Body of pancreas (tissue), 4 donors: ENCODE results near the gene SMPDL3A. TPM values are rescaled to one million over a fixed set of nuclear protein-coding genes. Genes with fewer than 3 reads are reported as not detected.

ENCODE experiments used
- ATAC-seq: fragments of 150-250 bp; one replicate; pipeline ENCODE4 v1.9.1; 2016
- DNase-seq, 4 donors: peaks; one replicate each; pipeline ENCODE4 v3.0.0-alpha.2; 2019
- H3K27ac ChIP-seq, 4 donors: fragments of 200-600 bp; sonication (generic); 1 replicate in 3 of 4; 2 replicates in 1 of 4; pipeline versions ENCODE4 v1.5.1 to v1.6.1; 2016 to 2019; ENCODE audit warnings: mild to moderate bottlenecking in 1 of 4, mixed read lengths in 1 of 4, moderate library complexity in 1 of 4
- H3K27me3 ChIP-seq, 2 donors: fragments of 200-600 bp; sonication (generic); one replicate each; pipeline ENCODE4 v1.6.0; 2016; ENCODE audit warnings: mild to moderate bottlenecking in 1 of 2
- H3K36me3 ChIP-seq, 2 donors: fragments of 200-600 bp; sonication (generic); replicated peaks in 1 of 2; 2 replicates each; pipeline ENCODE4 v1.5.1; 2016; ENCODE audit warnings: low read depth in 2 of 2; ENCODE audit not compliant: insufficient read depth in 1 of 2
- H3K4me1 ChIP-seq: fragments of 200-600 bp; sonication (generic); one replicate; pipeline ENCODE4 v1.6.0; 2016
- H3K4me3 ChIP-seq, 2 donors: fragments of 200-600 bp; sonication (generic); 1 replicate in 1 of 2; 2 replicates in 1 of 2; pipeline ENCODE4 v1.5.1; 2016 to 2019
- H3K9me3 ChIP-seq, 3 donors: fragments of 200-600 bp; sonication (generic); 1 replicate in 2 of 3; 2 replicates in 1 of 3; pipeline ENCODE4 v1.5.1; 2016
- CTCF ChIP-seq, 7 experiments: fragments of 450-650 bp in 4 of 7; fragments of 200-600 bp in 3 of 7; sonication (generic) in 3 of 7; IDR thresholded peaks; one replicate each; pipeline ENCODE4 v1.5.1; 2016 to 2019; ENCODE audit warnings: antibody characterized with exemption in 7 of 7
- POLR2A ChIP-seq, 3 donors: fragments of 450-650 bp; IDR thresholded peaks; one replicate each; pipeline ENCODE4 v1.6.1; 2016; ENCODE audit warnings: antibody characterized with exemption in 3 of 3, mild to moderate bottlenecking in 2 of 3
- WGBS, 2 donors: methylation state at CpG; one replicate each; pipeline ENCODE4 v1.1.5; 2017; 5-methylcytosine and 5-hydroxymethylcytosine counted together
- intact Hi-C: fragments of 100-400 bp; cut with DNase I; formaldehyde crosslinking; loops from one replicate; pipeline ENCODE4 v1.15.1; 2023
- total RNA-seq, 2 donors: library from RNA; depleted of rRNA; stranded (reverse); fragments of >200 nt; gene quantifications; one replicate each; pipeline ENCODE4 v1.1.0, GENCODE V29; 2016

Gene SMPDL3A
- total RNA-seq, 2 donors from 2014 or later, result 11.5 to 21.3 TPM

GRCh38 chr6:122801397-122801796, 12.3 kb downstream of the SMPDL3A start:
- H3K27ac ChIP-seq, result no peak overlapping the region
- no peak overlapping the region for H3K4me3 ChIP-seq
- H3K27me3 ChIP-seq, result no peaks in the 10 kb centered on the region
- H3K9me3 ChIP-seq, result no peaks in the 10 kb centered on the region
- TF ChIP-seq POLR2A (IDR thresholded peaks at IDR 0.05), result no peak
- no peak for TF ChIP-seq CTCF (IDR thresholded peaks at IDR 0.05)
- DNase-seq (no peak), ATAC-seq (no peak)
- peaks cover 71% of the 10 kb centered on the region for H3K4me1 ChIP-seq
- WGBS, 2 donors, result 59 to 87% methylated on average over 1 of the region's 1 CpG
- no peaks in the 10 kb centered on the region for H3K36me3 ChIP-seq
- intact Hi-C loops, result no loop called here

- no peaks in the 10 kb centered on the region for H3K9me3 ChIP-seq
- 2 to 6% methylated on average over 4 of the region's 4 CpGs for WGBS, 2 donors
- H3K27ac ChIP-seq, result no peak overlapping the region
- intact Hi-C loops, result no loop called here
- ATAC-seq (no peak), DNase-seq (no peak)
- no peak for TF ChIP-seq CTCF (IDR thresholded peaks at IDR 0.05)
- H3K4me1 ChIP-seq, result peaks cover 52% of the 10 kb centered on the region
- no peaks in the 10 kb centered on the region for H3K27me3 ChIP-seq
- H3K36me3 ChIP-seq, result no peaks in the 10 kb centered on the region
- no peak overlapping the region for H3K4me3 ChIP-seq
Observed at GRCh38 chr6:122803171-122803661, 14.2 kb downstream of the SMPDL3A start.

- H3K27me3 ChIP-seq, result no peaks in the 10 kb centered on the region
- DNase-seq (no peak), ATAC-seq (no peak)
- 81 to 83% methylated on average over 5 of the region's 5 CpGs for WGBS, 2 donors
- intact Hi-C loops, result no loop called here
- peaks cover 34% of the 10 kb centered on the region for H3K4me1 ChIP-seq
- no peaks in the 10 kb centered on the region for H3K9me3 ChIP-seq
- H3K4me3 ChIP-seq, result no peak overlapping the region
- no peak for TF ChIP-seq POLR2A (IDR thresholded peaks at IDR 0.05)
- TF ChIP-seq CTCF (IDR thresholded peaks at IDR 0.05), result no peak
- H3K27ac ChIP-seq, result no peak overlapping the region
- no peaks in the 10 kb centered on the region for H3K36me3 ChIP-seq
Observed at GRCh38 chr6:122804962-122805485, 16.0 kb downstream of the SMPDL3A start.

GRCh38 chr6:122806291-122806690, 17.2 kb downstream of the SMPDL3A start:
- Histone ChIP-seq H3K9me3 (no peaks in the 10 kb centered on the region), H3K4me1 (peaks cover 24% of the 10 kb centered on the region), H3K36me3 (no peaks in the 10 kb centered on the region), H3K27me3 (no peaks in the 10 kb centered on the region), H3K4me3 (no peak overlapping the region), H3K27ac (no peak overlapping the region)
- WGBS, 2 donors, result 90 to 93% methylated on average over 2 of the region's 2 CpGs
- TF ChIP-seq CTCF (IDR thresholded peaks at IDR 0.05) (no peak), POLR2A (IDR thresholded peaks at IDR 0.05) (no peak)
- DNase-seq (no peak), ATAC-seq (no peak)
- intact Hi-C loops, result no loop called here
